MM.1S (cell line): ENCODE results near the gene NEDD4L.

ENCODE experiments used
- EZH2 ChIP-seq: fragments of 300-600 bp; sonication (generic); optimal IDR thresholded peaks from 2 replicates; pipeline ENCODE3; 2017; ENCODE audit warnings: low read depth, mild to moderate bottlenecking, antibody characterized with exemption, low read length, mixed read lengths
- TF ChIP-seq, protein P1 (sequence below): fragments of 300-600 bp; sonication (generic); IDR thresholded peaks from 2 replicates; pipeline ENCODE4 v1.5.1; 2016; ENCODE audit warnings: antibody characterized with exemption, low read length, mixed read lengths

DNA sequence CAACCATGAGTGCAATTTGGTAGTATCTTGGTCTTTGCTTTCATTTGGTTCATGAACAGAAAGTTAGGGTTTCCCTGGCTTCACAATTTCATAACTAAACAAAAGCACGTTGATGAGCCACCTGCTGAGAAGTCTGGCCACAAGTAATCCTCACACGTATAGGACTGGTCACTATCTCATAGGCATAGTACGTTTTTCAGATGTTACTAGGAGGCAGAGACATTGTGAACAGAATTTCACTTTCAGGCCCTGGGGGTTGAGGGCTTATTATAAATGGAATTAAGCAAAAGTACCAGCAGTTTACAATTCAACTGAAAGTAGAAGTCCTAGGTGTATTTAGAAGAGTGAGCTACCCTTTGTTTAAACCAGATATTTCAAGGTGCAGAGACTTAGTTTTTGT lies 307.8 kb downstream of the NEDD4L start:
- TF ChIP-seq EZH2: no peak
- TF ChIP-seq, protein P1, sequence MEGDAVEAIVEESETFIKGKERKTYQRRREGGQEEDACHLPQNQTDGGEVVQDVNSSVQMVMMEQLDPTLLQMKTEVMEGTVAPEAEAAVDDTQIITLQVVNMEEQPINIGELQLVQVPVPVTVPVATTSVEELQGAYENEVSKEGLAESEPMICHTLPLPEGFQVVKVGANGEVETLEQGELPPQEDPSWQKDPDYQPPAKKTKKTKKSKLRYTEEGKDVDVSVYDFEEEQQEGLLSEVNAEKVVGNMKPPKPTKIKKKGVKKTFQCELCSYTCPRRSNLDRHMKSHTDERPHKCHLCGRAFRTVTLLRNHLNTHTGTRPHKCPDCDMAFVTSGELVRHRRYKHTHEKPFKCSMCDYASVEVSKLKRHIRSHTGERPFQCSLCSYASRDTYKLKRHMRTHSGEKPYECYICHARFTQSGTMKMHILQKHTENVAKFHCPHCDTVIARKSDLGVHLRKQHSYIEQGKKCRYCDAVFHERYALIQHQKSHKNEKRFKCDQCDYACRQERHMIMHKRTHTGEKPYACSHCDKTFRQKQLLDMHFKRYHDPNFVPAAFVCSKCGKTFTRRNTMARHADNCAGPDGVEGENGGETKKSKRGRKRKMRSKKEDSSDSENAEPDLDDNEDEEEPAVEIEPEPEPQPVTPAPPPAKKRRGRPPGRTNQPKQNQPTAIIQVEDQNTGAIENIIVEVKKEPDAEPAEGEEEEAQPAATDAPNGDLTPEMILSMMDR: no peak
